Keratinocyte (primary cell): ENCODE data around the gene KBTBD3. TPM values are rescaled to one million over a fixed set of nuclear protein-coding genes. Genes with fewer than 3 reads are reported as not detected.

Experiments used
- DNase-seq: peaks from one replicate; pipeline ENCODE4 v3.0.0-alpha.2; 2011; ENCODE audit warnings: low read depth, missing footprints, low spot score
- FAIRE-seq: peaks from 2 replicates; lab custom pipeline; 2011; peaks lifted over from hg19 to GRCh38; lab: Jason Lieb, UNC
- H2AFZ ChIP-seq: 2 replicates; pipeline ENCODE4 v1.6.0; 2012; ENCODE audit warnings: low read length, control low read depth, inconsistent platforms; ENCODE audit not compliant: control insufficient read depth
- H3K27ac ChIP-seq: 2 replicates; pipeline ENCODE4 v1.5.1; 2011; ENCODE audit warnings: low read length; ENCODE audit not compliant: control insufficient read depth, insufficient read depth
- H3K27me3 ChIP-seq: 3 replicates; pipeline ENCODE4 v1.6.0; 2011; ENCODE audit warnings: low read length; ENCODE audit not compliant: control insufficient read depth, insufficient read depth; ENCODE audit errors: extremely low read depth
- H3K36me3 ChIP-seq, 2 experiments: 2 replicates in 1 of 2; 3 replicates in 1 of 2; pipeline ENCODE4 v1.5.1; 2011; ENCODE audit warnings: low read length in 2 of 2, mild to moderate bottlenecking in 1 of 2; ENCODE audit not compliant: control insufficient read depth in 2 of 2, insufficient read depth in 2 of 2; ENCODE audit errors: extremely low read depth in 1 of 2
- H3K4me1 ChIP-seq: 3 replicates; pipeline ENCODE4 v1.5.1; 2011; ENCODE audit warnings: low read length; ENCODE audit not compliant: control insufficient read depth, insufficient read depth; ENCODE audit errors: extremely low read depth
- H3K4me2 ChIP-seq: 3 replicates; pipeline ENCODE4 v1.6.0; 2011; ENCODE audit warnings: low read depth, low read length; ENCODE audit not compliant: control insufficient read depth, insufficient read depth; ENCODE audit errors: extremely low read depth
- H3K4me3 ChIP-seq, 3 experiments: fragments of 200-600 bp in 1 of 3; sonication (generic) in 1 of 3; 2 replicates in 2 of 3; 3 replicates in 1 of 3; pipeline ENCODE4 v1.5.1; 2011 to 2016; ENCODE audit warnings: low read length in 3 of 3, mild to moderate bottlenecking in 3 of 3, control low read depth in 2 of 3, inconsistent platforms in 1 of 3, low read depth in 1 of 3, mixed read lengths in 1 of 3, mixed run types in 1 of 3, moderate library complexity in 1 of 3; ENCODE audit not compliant: control insufficient read depth in 2 of 3, insufficient read depth in 2 of 3; ENCODE audit errors: extremely low read depth in 1 of 3
- H3K79me2 ChIP-seq: 2 replicates; pipeline ENCODE4 v1.6.0; 2012; ENCODE audit warnings: low read length; ENCODE audit not compliant: control insufficient read depth, insufficient read depth
- H3K9ac ChIP-seq: 3 replicates; pipeline ENCODE4 v1.6.0; 2011; ENCODE audit warnings: low read length; ENCODE audit not compliant: control insufficient read depth, insufficient read depth; ENCODE audit errors: extremely low read depth
- H3K9me1 ChIP-seq: 3 replicates; pipeline ENCODE4 v1.6.0; 2011; ENCODE audit warnings: low read length; ENCODE audit not compliant: control insufficient read depth, insufficient read depth; ENCODE audit errors: extremely low read depth
- H3K9me3 ChIP-seq: 2 replicates; pipeline ENCODE4 v1.5.1; 2012; ENCODE audit warnings: low read depth, low read length; ENCODE audit not compliant: control insufficient read depth
- H4K20me1 ChIP-seq: 3 replicates; pipeline ENCODE4 v1.6.0; 2011; ENCODE audit warnings: low read length; ENCODE audit not compliant: control insufficient read depth, insufficient read depth; ENCODE audit errors: extremely low read depth
- EZH2 ChIP-seq: IDR thresholded peaks from one replicate; pipeline ENCODE4 v1.6.1; 2012; ENCODE audit warnings: inconsistent platforms, mild to moderate bottlenecking, low read length, moderate library complexity
- dilution Hi-C: fragments of 300-500 bp; cut with MboI; formaldehyde crosslinking; loops from one replicate; pipeline ENCODE4 v1.7.0; 2020; ENCODE audit warnings: low sequenced_read_pairs; ENCODE audit not compliant: extremely low pct_ligation_motif_present
- polyA plus RNA-seq, 5 experiments: library from polyadenylated mRNA; depleted of rRNA in 3 of 5; stranded (reverse) in 3 of 5; stranded (forward) in 1 of 5; unstranded in 1 of 5; fragments of >200 nt; gene quantifications; 1 replicate in 1 of 5; 2 replicates in 3 of 5; 3 replicates in 1 of 5; pipeline versions ENCODE4 v1.2.1 to v1.2.3, GENCODE V29; 2011 to 2012; ENCODE audit warnings: missing spikeins in 2 of 5, low read depth in 1 of 5, low replicate concordance in 1 of 5
- TF ChIP-seq, protein P1 (sequence below), 3 experiments: IDR thresholded peaks in 1 of 3; conservative IDR thresholded peaks in 1 of 3; optimal IDR thresholded peaks in 1 of 3; 2 replicates in 2 of 3; 3 replicates in 1 of 3; pipeline versions ENCODE3 to v1.5.1; 2011; ENCODE audit warnings: low read length in 3 of 3, mild to moderate bottlenecking in 3 of 3, moderate library complexity in 2 of 3, control low read depth in 1 of 3, inconsistent platforms in 1 of 3; ENCODE audit not compliant: insufficient read depth in 2 of 3; ENCODE audit errors: extremely low read depth in 1 of 3

The KBTBD3 gene
- polyA plus RNA-seq, 1 donor (not counting 4 experiments of a cell fraction or from before 2014, with no cell fraction given) = 8.9 TPM

DNA sequence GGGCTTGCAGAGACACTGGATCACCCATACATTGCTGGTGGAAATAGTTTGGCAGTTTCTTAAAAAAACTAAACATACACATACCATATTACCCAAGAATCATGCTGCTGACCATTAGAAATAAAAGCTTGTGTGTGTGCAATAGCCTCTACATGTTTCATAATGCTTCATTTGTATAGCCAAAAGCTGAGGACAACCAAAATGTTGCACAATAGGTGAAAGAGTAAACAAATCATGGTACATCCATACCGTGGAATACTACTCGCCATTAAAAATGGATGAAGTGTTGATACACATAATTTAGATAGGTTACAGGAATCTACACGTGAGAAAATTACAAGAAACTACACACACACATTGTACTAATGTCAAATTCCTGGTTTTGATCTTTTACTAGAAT, 6.5 kb downstream of the KBTBD3 start:
- no peak for TF ChIP-seq EZH2
- TF ChIP-seq, protein P1, sequence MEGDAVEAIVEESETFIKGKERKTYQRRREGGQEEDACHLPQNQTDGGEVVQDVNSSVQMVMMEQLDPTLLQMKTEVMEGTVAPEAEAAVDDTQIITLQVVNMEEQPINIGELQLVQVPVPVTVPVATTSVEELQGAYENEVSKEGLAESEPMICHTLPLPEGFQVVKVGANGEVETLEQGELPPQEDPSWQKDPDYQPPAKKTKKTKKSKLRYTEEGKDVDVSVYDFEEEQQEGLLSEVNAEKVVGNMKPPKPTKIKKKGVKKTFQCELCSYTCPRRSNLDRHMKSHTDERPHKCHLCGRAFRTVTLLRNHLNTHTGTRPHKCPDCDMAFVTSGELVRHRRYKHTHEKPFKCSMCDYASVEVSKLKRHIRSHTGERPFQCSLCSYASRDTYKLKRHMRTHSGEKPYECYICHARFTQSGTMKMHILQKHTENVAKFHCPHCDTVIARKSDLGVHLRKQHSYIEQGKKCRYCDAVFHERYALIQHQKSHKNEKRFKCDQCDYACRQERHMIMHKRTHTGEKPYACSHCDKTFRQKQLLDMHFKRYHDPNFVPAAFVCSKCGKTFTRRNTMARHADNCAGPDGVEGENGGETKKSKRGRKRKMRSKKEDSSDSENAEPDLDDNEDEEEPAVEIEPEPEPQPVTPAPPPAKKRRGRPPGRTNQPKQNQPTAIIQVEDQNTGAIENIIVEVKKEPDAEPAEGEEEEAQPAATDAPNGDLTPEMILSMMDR (optimal IDR thresholded peaks at IDR 0.05 in 1 of 3, IDR thresholded peaks at IDR 0.05 in 1 of 3, conservative IDR thresholded peaks at IDR 0.05 in 1 of 3; ENCODE audit: extremely low read depth in 1 of 3, insufficient read depth in 2 of 3, low read length in 3 of 3) = no peak
- dilution Hi-C loops = no loop called here
- Histone ChIP-seq H2AFZ (no peak overlapping the region), H3K4me3 (no peak overlapping the region), H3K4me2 (no peak overlapping the region), H3K36me3 (no peaks in the 10 kb centered on the region), H3K79me2 (no peaks in the 10 kb centered on the region), H3K4me1 (no peaks in the 10 kb centered on the region), H3K9me3 (no peaks in the 10 kb centered on the region), H3K9me1 (no peaks in the 10 kb centered on the region), H4K20me1 (no peaks in the 10 kb centered on the region), H3K9ac (no peak overlapping the region), H3K27me3 (no peaks in the 10 kb centered on the region), H3K27ac (no peak overlapping the region)
- FAIRE-seq = no peak
- DNase-seq = no peak

DNA sequence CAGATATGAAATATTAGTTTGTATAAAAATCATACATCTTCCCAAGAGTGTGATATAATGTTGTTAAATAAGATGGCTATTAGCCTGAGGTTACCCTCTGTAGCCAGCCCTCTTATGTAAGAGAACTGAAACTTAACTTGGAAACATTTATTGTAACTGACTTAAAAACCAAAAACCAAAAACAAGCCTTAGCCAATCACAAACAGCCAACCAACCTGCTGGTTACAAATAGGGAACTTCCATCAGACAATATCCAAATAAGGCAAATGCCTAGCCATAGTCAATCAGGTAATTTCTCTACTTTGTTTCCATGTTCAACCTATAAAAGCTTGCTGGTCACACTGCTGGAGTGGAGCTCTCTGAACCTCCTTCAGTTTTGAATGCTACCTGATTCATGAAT, 14.1 kb downstream of the KBTBD3 start:
- H3K4me2 ChIP-seq = no peak overlapping the region
- dilution Hi-C loops = no loop called here
- no peaks in the 10 kb centered on the region for H3K27me3 ChIP-seq
- H3K36me3 ChIP-seq = no peaks in the 10 kb centered on the region
- no peak overlapping the region for H3K27ac ChIP-seq
- FAIRE-seq (no peak), DNase-seq (no peak)
- no peaks in the 10 kb centered on the region for H3K79me2 ChIP-seq
- H3K9me1 ChIP-seq = no peaks in the 10 kb centered on the region
- H3K4me1 ChIP-seq = no peaks in the 10 kb centered on the region
- H3K9me3 ChIP-seq = no peaks in the 10 kb centered on the region
- H3K9ac ChIP-seq = no peak overlapping the region
- no peaks in the 10 kb centered on the region for H4K20me1 ChIP-seq
- TF ChIP-seq EZH2 = no peak
- TF ChIP-seq, protein P1 (optimal IDR thresholded peaks at IDR 0.05 in 1 of 3, IDR thresholded peaks at IDR 0.05 in 1 of 3, conservative IDR thresholded peaks at IDR 0.05 in 1 of 3; ENCODE audit: extremely low read depth in 1 of 3, insufficient read depth in 2 of 3, low read length in 3 of 3) = no peak
- H2AFZ ChIP-seq = no peak overlapping the region
- H3K4me3 ChIP-seq = no peak overlapping the region
